SHP77 (cell line): ENCODE measurements around the gene FYTTD1.

Experiments used
- DNase-seq, 2 experiments: peaks; one replicate each; lab custom pipeline; 2025; lab: John Stamatoyannopoulos, UW

The FYTTD1 gene

DNA sequence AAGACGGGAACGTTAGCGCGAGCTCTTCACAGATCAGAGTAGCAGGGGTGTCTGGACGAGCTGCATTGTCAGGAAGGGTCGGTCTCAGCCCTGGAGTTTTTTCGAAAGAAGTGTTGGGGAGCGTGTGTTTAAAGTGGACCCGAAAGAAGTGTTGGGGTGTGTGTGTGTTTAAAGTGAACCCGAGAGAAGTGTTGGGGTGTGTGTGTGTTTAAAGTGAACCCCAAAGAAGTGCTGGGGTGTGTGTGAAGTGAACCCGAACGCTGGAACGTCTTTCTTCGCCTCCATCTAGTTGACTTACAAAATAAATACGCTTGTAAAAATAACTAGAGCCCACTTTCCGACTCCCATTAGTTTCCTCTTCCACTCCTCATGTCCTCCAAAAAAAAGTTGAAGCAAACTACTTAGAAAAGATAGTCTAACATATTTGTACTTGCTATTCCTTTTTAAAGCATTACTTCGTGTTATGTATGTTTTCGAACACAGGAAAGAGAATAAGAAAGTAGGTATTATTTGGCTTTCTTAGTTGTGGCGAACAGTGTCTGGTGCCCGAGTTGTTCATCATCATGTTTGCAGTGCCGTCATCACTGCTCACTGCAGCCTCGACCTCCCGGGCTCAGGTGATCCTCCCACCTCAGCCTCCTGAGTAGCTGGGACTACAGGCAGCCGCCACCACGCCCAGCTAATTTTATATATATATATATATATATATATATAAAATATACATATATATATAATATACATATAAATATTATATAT is 42.4 kb downstream of the FYTTD1 start:
- DNase-seq: no peak

GRCh38 chr3:197793247-197793646 is 43.6 kb downstream of the FYTTD1 start:
- DNase-seq: no peak

- no peak for DNase-seq
These were observed 44.4 kb downstream of the FYTTD1 start for GRCh38 chr3:197794115-197794514.

GRCh38 chr3:197795200-197795599 is 45.5 kb downstream of the FYTTD1 start:
- no peak for DNase-seq

DNA sequence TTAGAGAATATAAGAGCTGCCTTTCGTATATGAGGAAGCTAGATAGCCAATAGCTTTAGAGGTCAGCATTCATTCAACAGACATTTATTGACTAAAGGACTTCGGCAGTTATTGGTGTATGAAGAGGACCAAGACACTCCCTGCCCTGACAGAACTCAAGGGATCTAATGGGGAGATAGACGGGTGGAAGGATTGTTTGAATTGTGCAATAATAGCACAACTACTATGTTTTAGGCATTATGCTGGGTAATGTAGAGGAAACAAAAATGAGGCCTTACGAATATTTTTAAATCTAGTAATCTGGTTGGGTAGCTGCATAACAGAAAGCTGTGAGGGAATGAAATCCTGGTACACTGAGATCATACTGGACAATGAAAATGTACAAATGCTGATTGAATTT is 46.4 kb downstream of the FYTTD1 start:
- DNase-seq: no peak

GRCh38 chr3:197798863-197799262 is 49.2 kb downstream of the FYTTD1 start:
- no peak for DNase-seq

DNA sequence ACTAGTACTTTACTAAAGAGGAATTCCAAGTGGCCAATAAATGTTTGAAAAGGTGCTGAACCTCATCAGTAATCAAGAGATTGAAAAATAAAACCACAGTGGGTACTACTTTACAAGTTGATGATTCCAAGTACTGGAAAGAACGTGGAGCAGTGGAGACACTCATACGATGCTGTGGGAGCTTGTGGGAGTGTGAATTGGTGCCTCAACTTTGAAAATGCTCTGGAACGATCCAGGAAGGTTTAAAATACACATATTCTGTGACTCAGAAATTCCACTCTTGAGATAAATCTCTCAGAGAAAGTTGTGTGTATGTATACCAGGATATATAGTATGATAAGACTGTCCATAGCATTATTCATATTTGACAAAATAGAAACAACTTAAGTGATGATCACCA is 50.7 kb downstream of the FYTTD1 start:
- no peak for DNase-seq

DNA sequence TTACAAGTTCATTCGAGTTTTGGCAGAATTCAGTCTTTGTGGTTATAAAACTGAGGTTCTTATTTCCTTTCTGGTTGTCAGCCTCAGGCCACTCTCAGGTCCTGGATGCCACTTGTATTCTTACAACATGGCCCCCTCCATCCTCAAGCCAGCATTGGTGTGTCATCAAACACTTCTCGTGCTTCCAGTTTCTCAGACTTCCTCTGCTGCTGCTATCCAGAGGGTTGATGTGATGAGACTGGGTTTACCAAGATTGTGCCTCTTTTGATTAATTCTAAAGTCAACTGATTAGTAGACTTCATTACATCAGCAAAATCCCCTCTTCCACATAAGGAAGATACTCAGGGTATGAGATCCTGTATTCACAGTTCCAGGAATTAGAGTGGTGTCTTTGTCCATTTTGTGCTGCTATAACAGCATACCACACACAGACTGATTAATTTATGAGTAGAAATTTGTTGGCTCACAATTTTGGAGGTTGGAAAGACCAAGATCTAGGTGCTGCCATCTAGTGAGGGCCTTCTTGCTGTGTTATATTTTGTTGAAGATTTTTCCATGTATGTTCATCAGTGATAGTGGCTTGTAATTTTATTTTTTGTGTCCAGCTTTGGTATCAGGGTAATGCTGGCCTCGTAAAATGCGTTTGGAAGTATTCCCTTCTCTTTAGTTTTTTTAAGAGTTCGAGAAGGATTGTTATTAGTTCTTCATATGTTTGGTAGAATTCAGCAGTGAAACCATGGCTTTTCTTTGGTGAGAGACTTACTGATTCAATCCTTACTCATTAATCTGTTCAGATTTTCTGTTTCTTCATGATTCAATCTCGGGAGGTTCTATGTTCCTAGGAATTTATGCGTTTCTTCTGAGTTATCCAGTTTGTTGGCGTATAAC is 52.5 kb downstream of the FYTTD1 start:
- DNase-seq: no peak

DNA sequence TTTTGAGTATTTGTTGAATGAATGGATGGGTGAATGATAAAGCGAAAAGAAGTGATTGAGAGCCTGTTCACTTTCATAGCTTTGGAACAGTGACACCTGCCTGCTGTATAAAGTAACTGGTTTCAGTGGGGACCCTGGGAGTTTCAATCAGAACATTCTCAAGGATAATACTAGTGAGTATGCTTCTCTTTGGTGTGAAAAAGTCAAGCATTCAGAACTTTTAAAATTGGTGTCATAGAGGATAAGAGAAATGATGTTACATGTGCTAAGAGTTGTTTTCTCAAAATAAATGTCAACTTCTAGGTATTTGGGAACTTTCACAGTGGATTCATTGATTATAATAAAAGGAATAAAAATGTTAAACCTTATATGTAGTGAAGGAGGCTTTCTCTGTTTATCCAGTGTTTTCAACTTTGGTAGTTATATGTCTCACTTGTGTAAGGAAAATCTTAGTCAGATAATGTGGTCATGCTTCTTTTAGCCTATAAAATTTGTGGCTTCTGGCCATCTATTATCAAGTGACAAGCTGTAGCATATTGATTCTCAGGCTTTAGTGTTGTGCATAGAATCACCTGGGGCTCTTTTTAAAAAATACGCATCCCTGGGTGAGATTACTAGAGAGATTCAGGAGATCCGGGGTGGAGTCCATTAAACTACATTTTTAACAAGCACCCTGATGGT is 53.2 kb downstream of the FYTTD1 start:
- no peak for DNase-seq

DNA sequence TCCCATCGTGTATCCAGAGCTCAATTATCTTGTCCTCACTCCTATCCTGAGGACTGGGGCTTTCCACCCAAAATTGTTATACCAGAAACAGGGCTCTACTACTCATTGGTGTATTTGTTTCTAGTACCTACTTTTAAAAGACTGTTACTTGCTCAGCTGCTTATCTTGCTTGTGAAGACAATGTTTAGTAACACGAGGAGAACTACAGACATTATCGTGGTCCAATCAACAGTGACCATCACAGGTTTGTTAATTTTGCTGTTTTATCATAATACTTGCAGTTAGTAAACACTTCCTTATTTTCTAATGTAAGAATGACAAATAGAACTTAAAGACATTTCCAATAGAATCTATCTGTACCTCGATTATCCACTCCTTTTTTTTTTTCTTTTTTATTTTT is 54.8 kb downstream of the FYTTD1 start:
- DNase-seq: no peak

DNA sequence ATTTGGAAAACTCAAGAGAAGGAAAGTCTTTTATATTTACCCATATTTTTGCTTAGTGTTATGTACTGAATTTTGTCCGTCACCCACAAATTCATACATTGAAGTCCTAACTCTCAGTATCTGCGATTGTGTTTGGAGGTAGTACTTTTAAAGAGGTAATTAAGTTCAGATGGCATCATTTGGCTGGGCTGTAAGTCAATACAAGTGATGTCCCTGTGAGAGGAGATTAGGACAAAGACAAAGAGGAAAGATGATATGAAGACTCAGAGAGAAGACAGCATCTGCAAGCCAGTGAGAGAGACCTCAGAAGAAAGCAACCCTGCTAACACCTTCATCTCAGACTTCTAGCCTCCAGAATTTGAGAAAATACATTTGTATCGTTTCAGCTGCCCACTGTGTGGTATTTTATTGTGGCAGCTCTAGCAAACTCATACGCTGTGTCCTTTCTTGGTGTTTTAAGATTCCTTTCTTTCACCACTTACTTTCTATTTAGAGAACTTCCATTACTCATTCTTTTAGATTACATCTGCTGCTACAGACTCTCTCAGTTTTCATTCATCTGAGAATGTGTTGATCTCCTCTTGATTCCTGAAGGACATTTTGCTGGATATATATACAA is 58.4 kb downstream of the FYTTD1 start:
- no peak for DNase-seq

- no peak for DNase-seq
These were observed 59.8 kb downstream of the FYTTD1 start for GRCh38 chr3:197809356-197810020.

DNA sequence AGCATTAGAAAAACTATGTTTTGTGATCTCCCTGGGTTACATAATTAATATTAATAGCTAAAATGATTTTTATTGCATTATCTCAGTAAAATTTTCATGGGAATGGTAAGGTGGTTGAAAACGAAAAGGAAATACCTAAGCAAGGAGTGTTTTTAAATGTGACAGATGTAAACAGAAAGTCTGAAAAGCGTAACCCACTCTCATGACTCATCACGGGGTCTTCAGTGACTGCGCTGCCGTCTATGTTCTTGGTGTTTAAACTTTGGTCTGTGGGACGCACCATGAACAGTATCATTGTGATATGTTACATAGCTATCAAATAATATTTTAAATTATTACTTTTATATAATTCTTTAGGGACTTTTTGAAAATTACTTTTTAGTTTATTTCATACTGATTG is 61.2 kb downstream of the FYTTD1 start:
- no peak for DNase-seq

DNA sequence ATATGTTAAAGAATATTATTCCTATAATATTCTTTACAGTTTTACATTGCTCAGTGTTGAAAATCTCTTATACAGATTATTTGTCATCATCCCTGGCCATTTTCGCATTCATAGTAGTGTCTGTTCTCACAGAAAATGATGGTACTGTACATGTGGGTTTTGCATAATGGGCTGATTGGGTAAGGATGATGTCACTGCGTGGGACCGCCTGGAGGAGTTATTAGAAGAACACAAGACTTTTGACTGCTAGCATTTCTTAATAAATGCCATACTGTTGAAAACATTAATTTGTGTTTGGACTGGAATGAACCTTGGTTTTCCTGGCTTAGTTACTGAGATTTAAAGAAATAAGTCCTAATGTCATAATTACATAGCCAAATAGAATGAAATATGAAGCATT is 61.7 kb downstream of the FYTTD1 start:
- no peak for DNase-seq

- DNase-seq: no peak
These were observed 64.7 kb downstream of the FYTTD1 start for GRCh38 chr3:197814372-197814771.

GRCh38 chr3:197820550-197821335 is 71.1 kb downstream of the FYTTD1 start:
- DNase-seq: no peak

DNA sequence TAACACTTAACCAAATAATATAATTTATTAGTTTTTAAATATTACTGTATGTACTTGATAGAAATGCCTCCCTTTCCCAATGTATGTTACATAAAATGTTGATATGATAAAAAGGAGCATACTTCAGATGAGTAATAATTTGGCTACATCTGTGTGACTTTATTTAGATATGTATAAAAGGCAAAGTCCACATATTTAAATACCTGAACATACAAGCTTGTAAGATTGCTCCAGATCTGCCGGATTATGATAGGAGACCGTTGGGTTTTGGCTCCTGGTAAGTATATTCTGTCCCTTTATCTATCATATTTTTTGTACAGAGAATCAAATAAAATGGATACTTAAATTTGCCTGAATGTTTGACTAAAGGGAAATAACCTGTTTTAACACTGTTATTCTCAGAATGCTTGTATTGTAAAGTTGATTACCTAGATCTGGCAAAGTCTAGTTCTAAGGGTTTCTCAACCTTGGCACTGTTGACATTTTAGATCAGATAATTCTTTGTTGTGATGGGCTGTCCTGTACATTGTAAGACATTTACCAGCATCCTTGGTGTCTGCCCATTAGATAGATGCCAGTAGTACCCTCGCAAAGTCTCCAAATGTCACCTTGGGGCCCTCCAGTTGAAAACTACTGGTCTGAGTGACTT is 79.8 kb downstream of the FYTTD1 start:
- DNase-seq: no peak

DNA sequence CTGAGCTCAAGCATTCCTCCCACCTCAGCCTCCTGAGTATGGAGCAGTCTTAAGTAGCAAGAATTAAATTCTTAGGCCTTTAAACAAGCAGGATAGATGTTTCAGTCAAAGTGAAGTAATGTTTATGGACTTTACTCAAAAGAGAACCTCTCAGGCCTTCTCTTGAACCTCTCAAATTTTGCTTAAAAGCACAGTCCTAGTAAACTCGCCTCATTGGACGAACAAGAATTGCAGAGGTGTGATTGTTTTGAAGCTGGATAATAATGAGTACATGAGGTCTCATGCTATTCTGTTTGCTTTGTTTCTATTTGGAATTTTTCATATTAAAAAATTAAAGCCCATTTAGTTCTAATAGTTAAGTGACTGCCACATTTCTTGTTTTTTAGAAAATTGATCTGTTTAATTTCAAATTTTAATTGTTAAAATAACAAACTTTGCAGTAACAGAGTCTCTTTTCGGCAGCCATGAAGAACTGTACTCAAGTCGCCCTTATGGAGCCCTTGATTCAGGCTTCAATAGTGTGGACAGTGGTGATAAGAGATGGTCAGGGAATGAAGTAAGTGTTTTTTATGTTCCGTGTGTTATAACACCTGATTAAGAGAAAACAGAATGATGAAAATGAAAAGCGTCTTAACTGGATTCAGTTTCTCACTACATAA is 80.8 kb downstream of the FYTTD1 start:
- DNase-seq: no peak

DNA sequence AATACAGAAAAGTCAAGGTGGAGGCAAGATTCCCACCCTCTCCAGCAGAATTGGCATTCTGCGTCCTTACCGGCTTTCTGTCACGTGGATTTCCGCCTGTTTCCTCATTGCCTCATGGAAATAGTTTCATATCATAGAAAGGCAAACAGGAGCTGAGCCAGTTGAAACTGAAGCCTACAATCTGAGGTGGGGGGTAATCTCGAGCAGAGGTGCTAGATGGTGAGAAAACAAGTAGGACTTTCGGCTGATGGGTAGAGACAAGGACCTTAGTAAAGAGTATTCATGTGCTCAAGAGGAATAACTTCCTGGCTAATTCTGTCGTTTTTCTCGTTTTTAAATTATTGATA is 81.3 kb downstream of the FYTTD1 start:
- DNase-seq: no peak
